H9 (cell line): ENCODE measurements around the gene ZNF839. TPM values are rescaled to one million over a fixed set of nuclear protein-coding genes. Genes with fewer than 3 reads are reported as not detected.
A peak's percentile ranks its signal among the peaks of the same experiment; 100 is the strongest.

Source experiments
- DNase-seq: peaks from one replicate; pipeline ENCODE4 v3.0.0-alpha.2; 2017
- H2AFZ ChIP-seq: one replicate; pipeline ENCODE4 v1.6.1; 2013; ENCODE audit warnings: mild to moderate bottlenecking, low read length, control low read depth, moderate library complexity
- H2AK5ac ChIP-seq: 2 replicates; pipeline ENCODE4 v1.6.1; 2013; ENCODE audit warnings: low read length, control low read depth, mixed read lengths; ENCODE audit not compliant: insufficient read length
- H2BK120ac ChIP-seq: one replicate; pipeline ENCODE4 v1.6.1; 2013; ENCODE audit warnings: low read depth, mild to moderate bottlenecking, low read length, control low read depth, inconsistent platforms; ENCODE audit not compliant: poor library complexity, severe bottlenecking
- H2BK12ac ChIP-seq: 2 replicates; pipeline ENCODE4 v1.6.1; 2013; ENCODE audit warnings: low read length, control low read depth, mixed read lengths, low read depth; ENCODE audit not compliant: insufficient read length
- H2BK15ac ChIP-seq: 2 replicates; pipeline ENCODE4 v1.6.1; 2013; ENCODE audit warnings: low read depth, low read length, control low read depth
- H2BK20ac ChIP-seq: one replicate; pipeline ENCODE4 v1.6.1; 2013; ENCODE audit warnings: low read depth, mild to moderate bottlenecking, low read length, control low read depth, inconsistent platforms; ENCODE audit not compliant: poor library complexity, severe bottlenecking
- H2BK5ac ChIP-seq: 2 replicates; pipeline ENCODE4 v1.6.1; 2013; ENCODE audit warnings: low read length, control low read depth, mixed read lengths; ENCODE audit not compliant: insufficient read length
- H3K14ac ChIP-seq: 2 replicates; pipeline ENCODE4 v1.6.1; 2013; ENCODE audit warnings: low read length, control low read depth; ENCODE audit not compliant: insufficient read depth
- H3K18ac ChIP-seq: 2 replicates; pipeline ENCODE4 v1.6.1; 2013; ENCODE audit warnings: low read depth, mild to moderate bottlenecking, mixed read lengths, low read length, control low read depth; ENCODE audit not compliant: insufficient read length
- H3K23ac ChIP-seq: 2 replicates; pipeline ENCODE4 v1.6.1; 2013; ENCODE audit warnings: low read length, control low read depth, mixed read lengths, low read depth; ENCODE audit not compliant: insufficient read length
- H3K23me2 ChIP-seq: 2 replicates; pipeline ENCODE4 v1.6.1; 2013; ENCODE audit warnings: low read depth, mild to moderate bottlenecking, mixed read lengths, low read length, control low read depth; ENCODE audit not compliant: insufficient read length, poor library complexity, severe bottlenecking
- H3K27ac ChIP-seq: 2 replicates; pipeline ENCODE4 v1.5.1; 2013; ENCODE audit warnings: low read length, control low read depth, mixed read lengths, low read depth; ENCODE audit not compliant: insufficient read length
- H3K27me3 ChIP-seq: 2 replicates; pipeline ENCODE4 v1.6.1; 2013; ENCODE audit warnings: low read length, control low read depth, inconsistent platforms; ENCODE audit not compliant: insufficient read depth
- H3K4ac ChIP-seq: 2 replicates; pipeline ENCODE4 v1.6.1; 2013; ENCODE audit warnings: low read depth, mild to moderate bottlenecking, control low read depth, inconsistent platforms, low read length, moderate library complexity
- H3K4me1 ChIP-seq: 2 replicates; pipeline ENCODE4 v1.6.1; 2013; ENCODE audit warnings: low read length, control low read depth, inconsistent platforms; ENCODE audit not compliant: insufficient read depth
- H3K4me2 ChIP-seq: 2 replicates; pipeline ENCODE4 v1.6.1; 2013; ENCODE audit warnings: low read length, control low read depth, mixed read lengths; ENCODE audit not compliant: insufficient read length, insufficient read depth
- H3K56ac ChIP-seq: 2 replicates; pipeline ENCODE4 v1.6.1; 2013; ENCODE audit warnings: low read depth, mild to moderate bottlenecking, mixed read lengths, low read length, control low read depth; ENCODE audit not compliant: insufficient read length
- H3K79me1 ChIP-seq: 2 replicates; pipeline ENCODE4 v1.6.1; 2013; ENCODE audit warnings: low read depth, mild to moderate bottlenecking, moderate library complexity, low read length, control low read depth, inconsistent platforms; ENCODE audit not compliant: insufficient read depth, poor library complexity, severe bottlenecking
- H3K79me2 ChIP-seq: 2 replicates; pipeline ENCODE4 v1.6.1; 2013; ENCODE audit warnings: low read length, control low read depth, inconsistent platforms; ENCODE audit not compliant: insufficient read depth
- H3K9ac ChIP-seq: 2 replicates; pipeline ENCODE4 v1.6.1; 2013; ENCODE audit warnings: low read length, control low read depth, mixed read lengths; ENCODE audit not compliant: insufficient read length; ENCODE audit errors: extremely low read depth
- H3K9me3 ChIP-seq: one replicate; pipeline ENCODE4 v1.6.1; 2013; ENCODE audit warnings: low read depth, low read length, inconsistent platforms; ENCODE audit not compliant: control insufficient read depth
- H3T11ph ChIP-seq: one replicate; pipeline ENCODE4 v1.6.1; 2013; ENCODE audit warnings: mild to moderate bottlenecking, low read length, control low read depth, inconsistent platforms
- H4K20me1 ChIP-seq: one replicate; pipeline ENCODE4 v1.6.1; 2013; ENCODE audit not compliant: control insufficient read depth, insufficient read length, insufficient read depth
- H4K5ac ChIP-seq: 2 replicates; pipeline ENCODE4 v1.6.1; 2013; ENCODE audit warnings: low read depth, mild to moderate bottlenecking, mixed read lengths, low read length, control low read depth; ENCODE audit not compliant: insufficient read length
- H4K8ac ChIP-seq: replicated peaks from 2 replicates; pipeline ENCODE4 v1.6.1; 2013; ENCODE audit warnings: low read length, control low read depth, mixed read lengths, low read depth; ENCODE audit not compliant: insufficient read length
- H4K91ac ChIP-seq: 2 replicates; pipeline ENCODE4 v1.6.1; 2013; ENCODE audit warnings: low read depth, mild to moderate bottlenecking, moderate library complexity, mixed read lengths, low read length, control low read depth; ENCODE audit not compliant: insufficient read length
- H3K27ac Mint-ChIP-seq, 3 experiments: 2 replicates in 2 of 3; 3 replicates in 1 of 3; pipeline ENCODE4 v1.8.0; 2020 to 2021; ENCODE audit warnings: mixed read lengths in 3 of 3, mild to moderate bottlenecking in 1 of 3, moderate library complexity in 1 of 3
- H3K27me3 Mint-ChIP-seq: 2 replicates; pipeline ENCODE4 v1.8.0; 2021; ENCODE audit warnings: low read depth, mild to moderate bottlenecking, moderate library complexity, mixed read lengths
- H3K36me3 Mint-ChIP-seq, 3 experiments: 2 replicates in 2 of 3; 3 replicates in 1 of 3; pipeline ENCODE4 v1.8.0; 2020 to 2021; ENCODE audit warnings: low read depth in 3 of 3, mixed read lengths in 3 of 3; ENCODE audit not compliant: insufficient read depth in 1 of 3
- H3K4me1 Mint-ChIP-seq, 2 experiments: 2 replicates each; pipeline ENCODE4 v1.8.0; 2020; ENCODE audit warnings: mixed read lengths in 2 of 2
- H3K4me3 Mint-ChIP-seq, 2 experiments: 2 replicates in 1 of 2; 3 replicates in 1 of 2; pipeline ENCODE4 v1.8.0; 2020 to 2021; ENCODE audit warnings: mild to moderate bottlenecking in 2 of 2, mixed read lengths in 2 of 2, moderate library complexity in 1 of 2
- H3K9me3 Mint-ChIP-seq, 2 experiments: 2 replicates in 1 of 2; 3 replicates in 1 of 2; pipeline ENCODE4 v1.8.0; 2020; ENCODE audit warnings: mild to moderate bottlenecking in 2 of 2, mixed read lengths in 2 of 2, moderate library complexity in 1 of 2
- CTCF ChIP-seq: fragments of 200-600 bp; sonication (generic); conservative IDR thresholded peaks from 3 replicates; pipeline ENCODE4 v1.8.0; 2021; ENCODE audit warnings: antibody characterized with exemption, mild to moderate bottlenecking
- WGBS: extraction: QIAGEN DNeasy Blood & Tissue Kit; methylation state at CpG from one replicate; pipeline ENCODE4 v1.1.7; 2013; ENCODE audit warnings: missing lambda C conversion rate, low lambda C conversion rate, mixed read lengths; ENCODE audit not compliant: insufficient read length; ENCODE audit errors: extremely low coverage; 5-methylcytosine and 5-hydroxymethylcytosine counted together
- total RNA-seq: library from RNA; stranded (reverse); gene quantifications from 2 replicates; pipeline ENCODE4 v1.2.1, GENCODE V29; 2021

The ZNF839 gene
- total RNA-seq, 1 experiment from 2014 or later = 9.4 TPM

- no peak overlapping the region for H4K8ac ChIP-seq
- Mint-ChIP-seq H3K27me3 (peaks cover 31% of the 10 kb centered on the region), H3K4me1 (peaks cover 43 to 51% of the 10 kb centered on the region in 2 experiments)
Observed at GRCh38 chr14:102318781-102319276, 717 bp upstream of the ZNF839 start.

More at GRCh38 chr14:102318781-102319276, 717 bp upstream of the ZNF839 start:
- H3K4me1 ChIP-seq = no peaks in the 10 kb centered on the region; the same call in 1 of the 2 replicates
- no peak overlapping the region for H2BK5ac ChIP-seq
- H2BK20ac ChIP-seq = no peak overlapping the region
- no CpG with 5 or more reads among the region's 15 CpGs for WGBS
- H3T11ph ChIP-seq = no peak overlapping the region
- peak overlapping the region; percentile 62 for H3K18ac ChIP-seq
- H2BK120ac ChIP-seq = no peak overlapping the region
- no peak overlapping the region for H3K4ac ChIP-seq
- H2BK15ac ChIP-seq = no peak overlapping the region
- no peaks in the 10 kb centered on the region; the same call in 1 of the 2 replicates for H3K27me3 ChIP-seq
- peak overlapping the region; percentile 56 for H3K9ac ChIP-seq
- TF ChIP-seq CTCF = no peak
- Mint-ChIP-seq H3K4me3 (peak overlapping the region; percentile 88 to 94), H3K27ac (peak overlapping the region in 2 of 3 experiments; percentile 92 to 98; a peak in 3 of 7 replicates), H3K36me3 (no peaks in the 10 kb centered on the region; a peak in 2 of 7 replicates), H3K9me3 (no peaks in the 10 kb centered on the region; a peak in 1 of 5 replicates)
- no peaks in the 10 kb centered on the region for H3K9me3 ChIP-seq
- H4K20me1 ChIP-seq = no peaks in the 10 kb centered on the region
- no peak overlapping the region for H2AK5ac ChIP-seq
- peaks cover 21% of the 10 kb centered on the region for H3K23me2 ChIP-seq
- no peak overlapping the region for H2AFZ ChIP-seq
- H3K79me2 ChIP-seq = no peaks in the 10 kb centered on the region
- H3K56ac ChIP-seq = no peak overlapping the region
- peak overlapping the region; percentile 20 for H4K91ac ChIP-seq
- no peak for DNase-seq
- no peak overlapping the region for H3K23ac ChIP-seq
- H3K27ac ChIP-seq = no peak overlapping the region
- H3K4me2 ChIP-seq = peak overlapping the region; percentile 72
- no peak overlapping the region for H3K14ac ChIP-seq
- peak overlapping the region; percentile 18 for H2BK12ac ChIP-seq
- no peak overlapping the region for H4K5ac ChIP-seq
- H3K79me1 ChIP-seq = no peaks in the 10 kb centered on the region
